ENCODE data around the gene PLXNA1.

The PLXNA1 gene

DNA sequence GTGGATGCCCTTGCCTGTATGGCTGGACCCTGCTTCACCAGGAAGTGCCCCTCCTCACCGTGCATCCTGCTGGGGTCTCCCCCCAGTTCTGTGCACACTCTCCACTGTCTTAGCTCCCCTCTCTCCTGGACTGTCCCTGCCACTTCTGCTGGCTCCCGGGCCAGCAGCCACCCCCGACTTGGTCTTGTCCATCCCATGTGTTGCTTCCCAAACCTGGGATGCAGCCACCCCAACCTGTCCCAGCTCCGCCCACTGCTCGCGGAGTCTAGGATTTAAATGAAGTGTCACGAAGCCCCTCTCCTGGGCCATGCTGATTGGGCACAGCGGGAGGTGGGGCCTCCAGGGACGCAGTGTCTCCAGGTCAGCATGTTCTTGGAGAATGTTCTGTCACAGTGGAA, 48.5 kb downstream of the PLXNA1 start:
- H3K27me3 ChIP-seq (ENCODE audit: insufficient read depth, low read length): no peaks in the 10 kb centered on the region
- H3K36me3 ChIP-seq (ENCODE audit: insufficient read depth, low read length): no peaks in the 10 kb centered on the region; the same call in 1 of the 2 replicates
- no peak overlapping the region for H2AFZ ChIP-seq (ENCODE audit: low read length, unreplicated experiment)
- no peak overlapping the region for H3K4me3 ChIP-seq (ENCODE audit: low read depth, low read length)
- H3K79me2 ChIP-seq (ENCODE audit: control insufficient read depth, insufficient read depth, low read length, unreplicated experiment): no peaks in the 10 kb centered on the region
- H3K4me1 ChIP-seq (ENCODE audit: control insufficient read depth, insufficient read depth, low read length, unreplicated experiment): peaks cover 12% of the 10 kb centered on the region
- no peak overlapping the region for H3K27ac ChIP-seq (ENCODE audit: low read depth, low read length)

DNA sequence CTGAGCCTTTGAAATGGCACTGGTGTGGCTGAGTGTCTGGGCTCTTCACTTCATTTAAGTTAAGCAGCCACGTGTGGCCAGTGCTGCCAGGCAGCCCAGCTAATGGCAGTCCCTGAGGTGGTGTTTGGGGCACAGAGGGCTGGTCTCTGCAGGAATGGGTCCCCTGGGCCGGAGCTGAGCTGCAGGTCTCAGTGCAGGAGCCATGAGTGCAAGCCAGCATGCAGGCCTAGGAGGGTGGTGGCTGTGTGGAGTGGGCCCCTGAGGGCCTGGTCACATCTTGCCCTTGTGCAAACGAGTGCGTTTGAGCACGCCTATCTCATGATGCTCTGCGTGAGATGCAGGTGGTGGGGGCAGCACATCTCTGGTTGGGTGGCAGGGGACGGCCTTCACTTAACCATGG, 48.9 kb downstream of the PLXNA1 start:
- no peaks in the 10 kb centered on the region; the same call in 1 of the 2 replicates for H3K36me3 ChIP-seq (ENCODE audit: insufficient read depth, low read length)
- H3K4me1 ChIP-seq (ENCODE audit: control insufficient read depth, insufficient read depth, low read length, unreplicated experiment): peaks cover 12% of the 10 kb centered on the region
- no peak overlapping the region for H3K27ac ChIP-seq (ENCODE audit: low read depth, low read length)
- H3K27me3 ChIP-seq (ENCODE audit: insufficient read depth, low read length): no peaks in the 10 kb centered on the region
- H3K4me3 ChIP-seq (ENCODE audit: low read depth, low read length): no peak overlapping the region
- no peaks in the 10 kb centered on the region for H3K79me2 ChIP-seq (ENCODE audit: control insufficient read depth, insufficient read depth, low read length, unreplicated experiment)
- no peak overlapping the region for H2AFZ ChIP-seq (ENCODE audit: low read length, unreplicated experiment)

DNA sequence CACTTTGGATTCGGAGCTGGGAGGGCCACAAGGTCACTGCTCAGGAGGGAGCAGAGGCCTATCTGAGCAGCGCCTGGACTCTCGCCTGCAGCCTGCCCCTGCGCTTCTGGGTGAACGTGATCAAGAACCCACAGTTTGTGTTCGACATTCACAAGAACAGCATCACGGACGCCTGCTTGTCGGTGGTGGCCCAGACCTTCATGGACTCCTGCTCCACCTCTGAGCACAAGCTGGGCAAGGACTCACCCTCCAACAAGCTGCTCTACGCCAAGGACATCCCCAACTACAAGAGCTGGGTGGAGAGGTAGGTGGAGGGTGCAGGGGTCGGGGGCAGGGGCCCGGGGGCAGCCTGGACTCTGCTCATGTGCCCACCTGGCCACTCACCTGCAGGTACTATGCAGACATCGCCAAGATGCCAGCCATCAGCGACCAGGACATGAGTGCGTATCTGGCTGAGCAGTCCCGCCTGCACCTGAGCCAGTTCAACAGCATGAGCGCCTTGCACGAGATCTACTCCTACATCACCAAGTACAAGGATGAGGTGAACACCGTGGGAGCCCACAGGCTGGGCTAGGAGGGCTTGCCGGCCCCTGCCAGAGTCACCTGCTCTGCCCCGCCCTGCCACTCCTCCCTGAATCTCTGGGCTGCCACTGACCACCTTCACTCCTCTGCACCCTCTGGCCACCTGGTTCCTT, 49.5 kb downstream of the PLXNA1 start:
- no peaks in the 10 kb centered on the region for H3K79me2 ChIP-seq (ENCODE audit: control insufficient read depth, insufficient read depth, low read length, unreplicated experiment)
- no peak overlapping the region for H3K4me3 ChIP-seq (ENCODE audit: low read depth, low read length)
- H2AFZ ChIP-seq (ENCODE audit: low read length, unreplicated experiment): no peak overlapping the region
- no peaks in the 10 kb centered on the region for H3K27me3 ChIP-seq (ENCODE audit: insufficient read depth, low read length)
- peaks cover 12% of the 10 kb centered on the region for H3K4me1 ChIP-seq (ENCODE audit: control insufficient read depth, insufficient read depth, low read length, unreplicated experiment)
- H3K27ac ChIP-seq (ENCODE audit: low read depth, low read length): no peak overlapping the region
- H3K36me3 ChIP-seq (ENCODE audit: insufficient read depth, low read length): no peaks in the 10 kb centered on the region; the same call in 1 of the 2 replicates

Measured in ACC112 (cell line).